GM13976 (cell line): ENCODE results near the gene ADD3.

Experiments used
- DNase-seq: peaks from one replicate; pipeline ENCODE4 v3.0.0; 2012; ENCODE audit warnings: low spot score
- in situ Hi-C: fragments of 300-500 bp; cut with MboI; formaldehyde crosslinking; loops from one replicate; pipeline ENCODE4 v1.12.0; 2022; ENCODE audit warnings: low sequenced_read_pairs, mixed read lengths, inconsistent platforms; ENCODE audit not compliant: unreplicated experiment
- TF ChIP-seq, protein P1 (sequence below): IDR thresholded peaks from 2 replicates; pipeline ENCODE4 v1.5.1; 2012; ENCODE audit warnings: borderline replicate concordance, mild to moderate bottlenecking; ENCODE audit not compliant: insufficient read depth; ENCODE audit errors: extremely low read depth, missing control alignments, control extremely low read depth

ADD3 gene

DNA sequence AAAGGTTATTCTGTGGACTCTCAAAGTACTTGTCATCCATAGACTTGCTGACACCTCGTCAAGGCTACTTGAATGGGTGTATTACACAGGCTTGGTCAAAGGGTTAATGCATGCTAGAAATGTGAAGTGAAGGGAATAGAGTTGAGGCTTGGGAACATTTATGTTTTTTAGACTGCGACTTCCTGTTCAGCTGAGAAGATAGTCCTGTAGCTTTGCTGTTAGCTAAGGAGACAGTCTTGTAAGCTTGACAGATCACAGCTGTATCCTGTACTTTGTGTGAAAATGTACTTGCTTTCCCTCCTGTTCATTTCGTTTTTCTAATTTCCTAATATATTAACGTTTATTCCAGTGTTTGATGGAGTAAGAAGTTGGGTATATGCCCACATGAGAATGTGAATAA lies 52.1 kb downstream of the ADD3 start:
- in situ Hi-C loops = no loop called here
- TF ChIP-seq, protein P1, sequence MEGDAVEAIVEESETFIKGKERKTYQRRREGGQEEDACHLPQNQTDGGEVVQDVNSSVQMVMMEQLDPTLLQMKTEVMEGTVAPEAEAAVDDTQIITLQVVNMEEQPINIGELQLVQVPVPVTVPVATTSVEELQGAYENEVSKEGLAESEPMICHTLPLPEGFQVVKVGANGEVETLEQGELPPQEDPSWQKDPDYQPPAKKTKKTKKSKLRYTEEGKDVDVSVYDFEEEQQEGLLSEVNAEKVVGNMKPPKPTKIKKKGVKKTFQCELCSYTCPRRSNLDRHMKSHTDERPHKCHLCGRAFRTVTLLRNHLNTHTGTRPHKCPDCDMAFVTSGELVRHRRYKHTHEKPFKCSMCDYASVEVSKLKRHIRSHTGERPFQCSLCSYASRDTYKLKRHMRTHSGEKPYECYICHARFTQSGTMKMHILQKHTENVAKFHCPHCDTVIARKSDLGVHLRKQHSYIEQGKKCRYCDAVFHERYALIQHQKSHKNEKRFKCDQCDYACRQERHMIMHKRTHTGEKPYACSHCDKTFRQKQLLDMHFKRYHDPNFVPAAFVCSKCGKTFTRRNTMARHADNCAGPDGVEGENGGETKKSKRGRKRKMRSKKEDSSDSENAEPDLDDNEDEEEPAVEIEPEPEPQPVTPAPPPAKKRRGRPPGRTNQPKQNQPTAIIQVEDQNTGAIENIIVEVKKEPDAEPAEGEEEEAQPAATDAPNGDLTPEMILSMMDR = no peak
- DNase-seq = no peak

DNA sequence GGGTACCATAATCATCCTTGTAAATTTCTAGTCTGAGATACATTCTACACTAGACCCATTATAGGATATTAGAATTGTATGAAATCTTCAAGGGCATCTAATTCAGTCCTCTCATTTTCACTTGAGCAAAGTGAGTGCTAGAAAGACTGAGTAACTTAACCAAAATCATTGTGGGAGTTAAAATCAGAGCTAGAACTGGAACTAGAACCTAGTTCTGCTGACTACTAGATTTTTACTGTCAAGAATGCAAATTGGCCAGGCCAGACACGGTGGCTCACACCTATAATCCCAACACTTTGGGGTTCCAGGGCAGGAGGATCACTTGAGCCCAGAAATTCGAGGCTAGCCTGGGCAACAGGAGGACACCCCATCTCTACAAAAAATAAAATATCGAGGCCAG lies 53.9 kb downstream of the ADD3 start:
- in situ Hi-C loops = no loop called here
- no peak for DNase-seq

DNA sequence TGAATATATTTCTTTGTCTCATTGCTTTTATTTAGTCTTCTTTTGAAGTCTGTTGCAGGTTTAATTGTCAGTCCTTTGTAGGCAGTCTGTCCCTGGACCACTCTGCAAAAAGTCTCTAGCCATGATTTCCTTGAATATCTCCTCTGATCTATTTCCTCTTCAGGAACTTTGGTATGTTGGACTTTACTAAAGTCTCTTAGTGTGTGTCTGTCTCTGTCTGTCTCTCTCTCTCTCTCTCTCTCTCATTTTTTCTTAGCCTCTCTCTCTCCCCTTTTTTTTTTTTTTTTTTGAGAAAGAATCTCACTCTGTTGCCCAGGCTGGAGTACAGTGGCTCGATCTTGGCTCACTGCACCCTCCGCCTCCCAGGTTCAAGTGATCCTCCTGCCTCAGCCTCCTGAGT lies 57.5 kb downstream of the ADD3 start:
- in situ Hi-C loops = no loop called here
- TF ChIP-seq, protein P1 = no peak
- DNase-seq = no peak

More for the DNA sequence above, 53.9 kb downstream of the ADD3 start:
- TF ChIP-seq, protein P1 = no peak

DNA sequence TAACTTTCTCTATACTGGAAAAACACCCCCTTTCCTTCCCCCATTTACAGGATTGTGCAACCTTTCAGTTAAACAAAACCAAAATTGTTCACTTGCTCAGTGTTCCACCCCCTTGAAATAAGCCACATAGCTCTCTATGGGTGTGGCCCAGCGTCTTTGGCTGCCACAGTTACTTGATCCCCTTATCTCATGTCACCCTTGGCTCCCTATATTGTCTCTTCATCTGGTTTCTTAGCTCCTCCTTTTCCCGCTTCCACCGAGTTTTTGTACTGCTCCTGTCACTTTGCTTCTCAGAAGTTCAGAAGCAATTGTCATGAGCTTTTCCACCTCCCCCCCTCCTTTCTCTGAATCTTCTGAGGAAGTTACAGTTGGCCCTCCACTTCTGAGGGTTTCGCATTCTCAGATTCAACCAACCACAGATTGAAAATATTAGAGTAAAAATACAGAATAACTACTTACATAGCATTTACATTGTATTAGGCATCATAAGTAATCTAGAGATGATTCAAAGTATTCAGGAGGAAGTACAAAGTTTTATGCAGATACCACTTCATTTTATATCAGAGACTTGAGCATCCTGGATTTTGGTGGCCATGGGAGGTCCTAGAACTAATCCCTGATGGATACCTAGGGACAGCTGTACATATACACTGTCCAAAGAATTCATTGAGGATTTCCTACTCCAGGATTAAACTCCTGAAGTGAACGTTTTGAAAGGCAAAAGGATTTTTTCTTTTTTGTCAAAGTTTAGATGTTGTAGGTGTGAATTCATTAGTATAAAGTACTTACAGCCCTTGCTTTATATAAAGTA lies 60.4 kb downstream of the ADD3 start:
- in situ Hi-C loops = no loop called here
- DNase-seq = peak; percentile 32
- TF ChIP-seq, protein P1 = no peak

DNA sequence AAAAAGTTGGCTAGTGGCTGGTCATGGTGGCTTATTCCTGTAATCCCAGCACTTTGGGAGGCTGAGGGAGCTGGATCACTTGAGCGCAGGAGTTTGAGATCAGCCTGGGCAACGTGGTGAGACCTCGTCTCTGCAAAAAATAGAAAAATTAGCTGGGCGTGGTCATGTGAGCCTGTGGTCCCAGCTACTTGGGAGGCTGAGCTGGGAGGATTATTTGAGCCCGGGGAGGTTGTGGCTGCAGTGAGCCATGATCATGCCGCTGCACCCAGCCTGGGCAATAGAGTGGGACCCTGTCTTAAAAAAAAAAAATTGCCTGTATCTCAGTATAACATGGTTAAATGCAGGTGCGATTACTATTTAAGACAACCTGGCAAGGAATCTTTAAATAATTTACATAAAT lies 61.0 kb downstream of the ADD3 start:
- in situ Hi-C loops = no loop called here
- no peak for DNase-seq
- TF ChIP-seq, protein P1 = no peak

DNA sequence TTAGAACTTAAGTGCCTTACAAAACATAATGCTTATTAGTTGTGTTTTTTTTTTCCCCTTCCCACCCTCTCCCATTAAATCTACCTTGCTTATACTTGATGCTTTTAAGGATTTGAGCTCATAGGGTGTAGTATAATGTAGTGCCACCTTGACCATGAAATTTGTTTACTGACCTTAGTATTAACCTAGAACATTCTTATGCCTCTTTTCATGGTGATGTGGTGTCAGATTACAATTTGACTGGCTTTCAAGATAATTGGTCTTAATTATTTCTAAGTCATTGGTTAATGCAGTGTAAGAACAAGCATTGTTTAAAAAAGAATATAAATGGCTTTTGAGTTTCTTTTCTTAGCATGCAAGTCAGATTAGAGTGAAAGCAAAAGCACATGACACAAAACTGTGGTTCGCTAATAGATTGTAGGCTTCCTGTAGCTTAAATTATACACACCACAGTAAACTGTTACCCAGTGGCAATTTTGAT lies 61.8 kb downstream of the ADD3 start:
- TF ChIP-seq, protein P1 = no peak
- peak; percentile 67 for DNase-seq

More for the DNA sequence above, 61.8 kb downstream of the ADD3 start:
- in situ Hi-C loops = no loop called here
